HUDEP-2 (cell line): ENCODE results near the gene TMEM30B.
"Not testable (repeated sequence)": the region's sequence is repeated elsewhere in the genome, so short reads cannot be mapped to it uniquely, and the experiment has no call there.

Experiments
- DNase-seq, 76 experiments: peaks; one replicate each; lab custom pipeline; 2025; ENCODE audit not compliant: unreplicated experiment in 76 of 76; lab: John Stamatoyannopoulos, UW

TMEM30B gene

GRCh38 chr14:61281186-61281947 lies at the start of gene TMEM30B:
TSS of gene TMEM30B (minus strand) at chr14:61281338. CDS start at chr14:61281147, 191 bp downstream.
- no peak for DNase-seq

GRCh38 chr14:61330511-61330910 lies 49.4 kb upstream of the TMEM30B start:
- no peak for DNase-seq

- no peak for DNase-seq
Observed at GRCh38 chr14:61329478-61330051, 48.4 kb upstream of the TMEM30B start.

GRCh38 chr14:61328626-61329262 lies 47.6 kb upstream of the TMEM30B start:
- DNase-seq: no peak

GRCh38 chr14:61326847-61327246 lies 45.7 kb upstream of the TMEM30B start:
- DNase-seq: no peak

GRCh38 chr14:61326146-61326545 lies 45.0 kb upstream of the TMEM30B start:
- no peak for DNase-seq

GRCh38 chr14:61325166-61325565 lies 44.0 kb upstream of the TMEM30B start:
- DNase-seq: no peak

- DNase-seq: no peak
Observed at GRCh38 chr14:61323970-61324369, 42.8 kb upstream of the TMEM30B start.

GRCh38 chr14:61322799-61323290 lies 41.7 kb upstream of the TMEM30B start:
- DNase-seq: no peak

GRCh38 chr14:61322011-61322798 lies 41.1 kb upstream of the TMEM30B start:
- DNase-seq: no peak

- DNase-seq: peak in 4 of 76 experiments; percentile 2 to 6 (median 4)
Observed at GRCh38 chr14:61321385-61322010, 40.4 kb upstream of the TMEM30B start, which contains the start of gene PRKCH. TSS of gene PRKCH (plus strand) at chr14:61321579. CDS start at chr14:61322102, 523 bp downstream.

GRCh38 chr14:61320806-61321384 lies 39.8 kb upstream of the TMEM30B start:
- DNase-seq: no peak

- not testable (repeated sequence) for DNase-seq
Observed at GRCh38 chr14:61320170-61320569, 39.0 kb upstream of the TMEM30B start.

- DNase-seq: no peak
Observed at GRCh38 chr14:61319706-61320105, 38.6 kb upstream of the TMEM30B start.

GRCh38 chr14:61319086-61319485 lies 37.9 kb upstream of the TMEM30B start:
- DNase-seq: no peak

- DNase-seq: no peak
Observed at GRCh38 chr14:61315313-61315712, 34.2 kb upstream of the TMEM30B start.

GRCh38 chr14:61308701-61309100 lies 27.6 kb upstream of the TMEM30B start:
- not testable (repeated sequence) for DNase-seq

- no peak for DNase-seq
Observed at GRCh38 chr14:61308198-61308597, 27.1 kb upstream of the TMEM30B start.

GRCh38 chr14:61304688-61305087 lies 23.6 kb upstream of the TMEM30B start:
- no peak for DNase-seq

GRCh38 chr14:61300754-61301153 lies 19.6 kb upstream of the TMEM30B start:
- DNase-seq: no peak
